Measurements from ENCODE around the gene LZTFL1. TPM values are rescaled to one million over a fixed set of nuclear protein-coding genes. Genes with fewer than 3 reads are reported as not detected.

LZTFL1 gene
- total and polyA plus RNA-seq, 4 donors, result 3.4 to 11.8 (median 5.7) TPM

GRCh38 chr3:45807133-45807532 lies 34.8 kb downstream of the LZTFL1 start:
- TF ChIP-seq GABPA (IDR thresholded peaks at IDR 0.05 in 1 of 2, conservative IDR thresholded peaks at IDR 0.05 in 1 of 2), result no peak
- TF ChIP-seq, protein P1, sequence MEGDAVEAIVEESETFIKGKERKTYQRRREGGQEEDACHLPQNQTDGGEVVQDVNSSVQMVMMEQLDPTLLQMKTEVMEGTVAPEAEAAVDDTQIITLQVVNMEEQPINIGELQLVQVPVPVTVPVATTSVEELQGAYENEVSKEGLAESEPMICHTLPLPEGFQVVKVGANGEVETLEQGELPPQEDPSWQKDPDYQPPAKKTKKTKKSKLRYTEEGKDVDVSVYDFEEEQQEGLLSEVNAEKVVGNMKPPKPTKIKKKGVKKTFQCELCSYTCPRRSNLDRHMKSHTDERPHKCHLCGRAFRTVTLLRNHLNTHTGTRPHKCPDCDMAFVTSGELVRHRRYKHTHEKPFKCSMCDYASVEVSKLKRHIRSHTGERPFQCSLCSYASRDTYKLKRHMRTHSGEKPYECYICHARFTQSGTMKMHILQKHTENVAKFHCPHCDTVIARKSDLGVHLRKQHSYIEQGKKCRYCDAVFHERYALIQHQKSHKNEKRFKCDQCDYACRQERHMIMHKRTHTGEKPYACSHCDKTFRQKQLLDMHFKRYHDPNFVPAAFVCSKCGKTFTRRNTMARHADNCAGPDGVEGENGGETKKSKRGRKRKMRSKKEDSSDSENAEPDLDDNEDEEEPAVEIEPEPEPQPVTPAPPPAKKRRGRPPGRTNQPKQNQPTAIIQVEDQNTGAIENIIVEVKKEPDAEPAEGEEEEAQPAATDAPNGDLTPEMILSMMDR (IDR thresholded peaks at IDR 0.05; ENCODE audit: low read depth, low read length, missing input control), result no peak
- TF ChIP-seq, protein P2, sequence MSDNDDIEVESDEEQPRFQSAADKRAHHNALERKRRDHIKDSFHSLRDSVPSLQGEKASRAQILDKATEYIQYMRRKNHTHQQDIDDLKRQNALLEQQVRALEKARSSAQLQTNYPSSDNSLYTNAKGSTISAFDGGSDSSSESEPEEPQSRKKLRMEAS (IDR thresholded peaks at IDR 0.05), result no peak
- WGBS, result 97% methylated on average over 3 of the region's 3 CpGs
- H3K27me3 ChIP-seq (ENCODE audit: control insufficient read depth in 4 of 4, insufficient read depth in 4 of 4, low read length in 3 of 4), result no peaks in the 10 kb centered on the region
- no peak overlapping the region for H3K27ac ChIP-seq (ENCODE audit: low read depth in 1 of 2, low read length in 2 of 2)
- no peaks in the 10 kb centered on the region for H3K36me3 ChIP-seq (ENCODE audit: control insufficient read depth in 4 of 4, insufficient read depth in 3 of 4, low read depth in 1 of 4, low read length in 3 of 4)
- H3K4me1 ChIP-seq (ENCODE audit: control insufficient read depth in 4 of 4, insufficient read depth in 4 of 4, low read length in 3 of 4), result no peaks in the 10 kb centered on the region
- no peak overlapping the region for H3K4me3 ChIP-seq (ENCODE audit: low read depth in 1 of 3, low read length in 3 of 3)
- no peak for DNase-seq (ENCODE audit: low spot score)
- no peak overlapping the region for H3K9ac ChIP-seq (ENCODE audit: low read depth in 1 of 2, low read length in 2 of 2)
- H3K9me3 ChIP-seq (ENCODE audit: control insufficient read depth in 4 of 4, low read length in 3 of 4), result no peaks in the 10 kb centered on the region

GRCh38 chr3:45806072-45806471 lies 35.8 kb downstream of the LZTFL1 start:
- WGBS, result 94% methylated on average over 3 of the region's 3 CpGs

More at GRCh38 chr3:45806072-45806471, 35.8 kb downstream of the LZTFL1 start:
- H3K4me3 ChIP-seq (ENCODE audit: low read depth in 1 of 3, low read length in 3 of 3), result no peak overlapping the region
- H3K27ac ChIP-seq (ENCODE audit: low read depth in 1 of 2, low read length in 2 of 2), result no peak overlapping the region
- no peaks in the 10 kb centered on the region for H3K27me3 ChIP-seq (ENCODE audit: control insufficient read depth in 4 of 4, insufficient read depth in 4 of 4, low read length in 3 of 4)
- no peaks in the 10 kb centered on the region for H3K36me3 ChIP-seq (ENCODE audit: control insufficient read depth in 4 of 4, insufficient read depth in 3 of 4, low read depth in 1 of 4, low read length in 3 of 4)
- no peak for DNase-seq (ENCODE audit: low spot score)
- no peak overlapping the region for H3K9ac ChIP-seq (ENCODE audit: low read depth in 1 of 2, low read length in 2 of 2)
- H3K9me3 ChIP-seq (ENCODE audit: control insufficient read depth in 4 of 4, low read length in 3 of 4), result no peaks in the 10 kb centered on the region
- TF ChIP-seq, protein P1 (IDR thresholded peaks at IDR 0.05; ENCODE audit: low read depth, low read length, missing input control), result no peak
- TF ChIP-seq GABPA (IDR thresholded peaks at IDR 0.05 in 1 of 2, conservative IDR thresholded peaks at IDR 0.05 in 1 of 2), result no peak
- TF ChIP-seq RAD21 (IDR thresholded peaks at IDR 0.05), result no peak
- TF ChIP-seq FOXA1 (IDR thresholded peaks at IDR 0.05), result no peak
- no peak for TF ChIP-seq TAF1 (conservative IDR thresholded peaks at IDR 0.05)
- no peak for TF ChIP-seq NR2F2 (IDR thresholded peaks at IDR 0.05)
- TF ChIP-seq REST (IDR thresholded peaks at IDR 0.05), result no peak
- TF ChIP-seq YY1 (IDR thresholded peaks at IDR 0.05), result no peak
- no peak for TF ChIP-seq HNF4G (IDR thresholded peaks at IDR 0.05)
- no peak for TF ChIP-seq SP1 (IDR thresholded peaks at IDR 0.05)
- TF ChIP-seq JUND (IDR thresholded peaks at IDR 0.05), result no peak
- TF ChIP-seq, protein P2 (IDR thresholded peaks at IDR 0.05), result no peak
- no peak for TF ChIP-seq HNF4A (conservative IDR thresholded peaks at IDR 0.05)
- TF ChIP-seq RXRA (IDR thresholded peaks at IDR 0.05), result no peak
- no peak for TF ChIP-seq EGR1 (IDR thresholded peaks at IDR 0.05; ENCODE audit: low read depth in 2 of 2)
- TF ChIP-seq ZBTB33 (IDR thresholded peaks at IDR 0.05), result no peak
- no peak for TF ChIP-seq FOXA2 (IDR thresholded peaks at IDR 0.05)
- TF ChIP-seq ATF3 (IDR thresholded peaks at IDR 0.05), result no peak
- no peaks in the 10 kb centered on the region for H3K4me1 ChIP-seq (ENCODE audit: control insufficient read depth in 4 of 4, insufficient read depth in 4 of 4, low read length in 3 of 4)
